ENCODE measurements around the gene APOO.

Gene APOO

GRCh38 chrX:23864742-23865326 is 42.9 kb downstream of the APOO start:
- TF ChIP-seq TCF12 (IDR thresholded peaks at IDR 0.05; ENCODE audit: low read depth): no peak
- no peak for TF ChIP-seq CEBPB (IDR thresholded peaks at IDR 0.05)
- TF ChIP-seq, protein P1, sequence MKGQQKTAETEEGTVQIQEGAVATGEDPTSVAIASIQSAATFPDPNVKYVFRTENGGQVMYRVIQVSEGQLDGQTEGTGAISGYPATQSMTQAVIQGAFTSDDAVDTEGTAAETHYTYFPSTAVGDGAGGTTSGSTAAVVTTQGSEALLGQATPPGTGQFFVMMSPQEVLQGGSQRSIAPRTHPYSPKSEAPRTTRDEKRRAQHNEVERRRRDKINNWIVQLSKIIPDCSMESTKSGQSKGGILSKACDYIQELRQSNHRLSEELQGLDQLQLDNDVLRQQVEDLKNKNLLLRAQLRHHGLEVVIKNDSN (IDR thresholded peaks at IDR 0.05): no peak
- TF ChIP-seq EP300 (IDR thresholded peaks at IDR 0.05; ENCODE audit: borderline replicate concordance): no peak
- no peak for TF ChIP-seq NFIC (IDR thresholded peaks at IDR 0.05)
- TF ChIP-seq FOXM1 (IDR thresholded peaks at IDR 0.05; ENCODE audit: borderline replicate concordance, low read depth): no peak
- TF ChIP-seq TEAD4 (IDR thresholded peaks at IDR 0.05): no peak
- TF ChIP-seq EGR1 (IDR thresholded peaks at IDR 0.05): no peak
- no peak for TF ChIP-seq TAF1 (IDR thresholded peaks at IDR 0.05; ENCODE audit: low read depth)

- TF ChIP-seq, protein P2, sequence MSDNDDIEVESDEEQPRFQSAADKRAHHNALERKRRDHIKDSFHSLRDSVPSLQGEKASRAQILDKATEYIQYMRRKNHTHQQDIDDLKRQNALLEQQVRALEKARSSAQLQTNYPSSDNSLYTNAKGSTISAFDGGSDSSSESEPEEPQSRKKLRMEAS (IDR thresholded peaks at IDR 0.05): no peak
- TF ChIP-seq ZBTB7A (IDR thresholded peaks at IDR 0.05; ENCODE audit: low read depth) (no peak), NFIC (IDR thresholded peaks at IDR 0.05) (no peak), TAF1 (IDR thresholded peaks at IDR 0.05; ENCODE audit: low read depth) (no peak), TCF12 (IDR thresholded peaks at IDR 0.05; ENCODE audit: low read depth) (no peak), FOXM1 (IDR thresholded peaks at IDR 0.05; ENCODE audit: borderline replicate concordance, low read depth) (no peak), EGR1 (IDR thresholded peaks at IDR 0.05) (no peak)
- TF ChIP-seq, protein P1 (IDR thresholded peaks at IDR 0.05): no peak
- TF ChIP-seq, protein P3, sequence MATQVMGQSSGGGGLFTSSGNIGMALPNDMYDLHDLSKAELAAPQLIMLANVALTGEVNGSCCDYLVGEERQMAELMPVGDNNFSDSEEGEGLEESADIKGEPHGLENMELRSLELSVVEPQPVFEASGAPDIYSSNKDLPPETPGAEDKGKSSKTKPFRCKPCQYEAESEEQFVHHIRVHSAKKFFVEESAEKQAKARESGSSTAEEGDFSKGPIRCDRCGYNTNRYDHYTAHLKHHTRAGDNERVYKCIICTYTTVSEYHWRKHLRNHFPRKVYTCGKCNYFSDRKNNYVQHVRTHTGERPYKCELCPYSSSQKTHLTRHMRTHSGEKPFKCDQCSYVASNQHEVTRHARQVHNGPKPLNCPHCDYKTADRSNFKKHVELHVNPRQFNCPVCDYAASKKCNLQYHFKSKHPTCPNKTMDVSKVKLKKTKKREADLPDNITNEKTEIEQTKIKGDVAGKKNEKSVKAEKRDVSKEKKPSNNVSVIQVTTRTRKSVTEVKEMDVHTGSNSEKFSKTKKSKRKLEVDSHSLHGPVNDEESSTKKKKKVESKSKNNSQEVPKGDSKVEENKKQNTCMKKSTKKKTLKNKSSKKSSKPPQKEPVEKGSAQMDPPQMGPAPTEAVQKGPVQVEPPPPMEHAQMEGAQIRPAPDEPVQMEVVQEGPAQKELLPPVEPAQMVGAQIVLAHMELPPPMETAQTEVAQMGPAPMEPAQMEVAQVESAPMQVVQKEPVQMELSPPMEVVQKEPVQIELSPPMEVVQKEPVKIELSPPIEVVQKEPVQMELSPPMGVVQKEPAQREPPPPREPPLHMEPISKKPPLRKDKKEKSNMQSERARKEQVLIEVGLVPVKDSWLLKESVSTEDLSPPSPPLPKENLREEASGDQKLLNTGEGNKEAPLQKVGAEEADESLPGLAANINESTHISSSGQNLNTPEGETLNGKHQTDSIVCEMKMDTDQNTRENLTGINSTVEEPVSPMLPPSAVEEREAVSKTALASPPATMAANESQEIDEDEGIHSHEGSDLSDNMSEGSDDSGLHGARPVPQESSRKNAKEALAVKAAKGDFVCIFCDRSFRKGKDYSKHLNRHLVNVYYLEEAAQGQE (IDR thresholded peaks at IDR 0.05; ENCODE audit: low read depth): no peak
These were observed 46.4 kb downstream of the APOO start for GRCh38 chrX:23861215-23861896.

DNA sequence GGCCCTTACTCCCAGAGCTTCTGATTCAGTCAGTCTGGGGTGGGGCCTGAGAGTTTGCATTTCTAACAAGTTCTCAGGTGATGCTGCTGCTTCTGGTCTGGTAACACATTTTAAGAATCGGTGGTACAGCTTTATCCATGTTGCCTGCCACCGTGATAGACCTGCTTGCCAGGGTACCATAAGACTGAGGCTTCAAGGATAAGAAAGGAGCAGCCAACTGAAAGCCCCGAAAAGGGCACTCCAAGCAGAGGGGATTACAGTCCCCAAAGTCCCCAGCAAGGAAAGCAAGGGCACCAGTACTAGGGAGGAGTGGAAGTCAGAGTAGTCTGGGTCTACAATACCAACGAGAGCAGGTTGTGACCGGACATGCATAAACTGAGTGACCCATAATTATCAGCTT is 49.8 kb downstream of the APOO start:
- TF ChIP-seq TEAD4 (IDR thresholded peaks at IDR 0.05) (no peak), ZBTB7A (IDR thresholded peaks at IDR 0.05; ENCODE audit: low read depth) (no peak), RAD21 (IDR thresholded peaks at IDR 0.05; ENCODE audit: low read depth) (no peak), YY1 (IDR thresholded peaks at IDR 0.05; ENCODE audit: low read depth) (no peak), TCF12 (IDR thresholded peaks at IDR 0.05; ENCODE audit: low read depth) (no peak), CREB1 (IDR thresholded peaks at IDR 0.05; ENCODE audit: low read depth) (no peak), TAF1 (IDR thresholded peaks at IDR 0.05; ENCODE audit: low read depth) (no peak), FOXM1 (IDR thresholded peaks at IDR 0.05; ENCODE audit: borderline replicate concordance, low read depth) (no peak), CEBPB (IDR thresholded peaks at IDR 0.05) (no peak), EP300 (IDR thresholded peaks at IDR 0.05; ENCODE audit: borderline replicate concordance) (no peak), EGR1 (IDR thresholded peaks at IDR 0.05) (no peak), NFIC (IDR thresholded peaks at IDR 0.05) (no peak)
- TF ChIP-seq, protein P3 (IDR thresholded peaks at IDR 0.05; ENCODE audit: low read depth): no peak
- TF ChIP-seq, protein P2 (IDR thresholded peaks at IDR 0.05): no peak
- TF ChIP-seq, protein P1 (IDR thresholded peaks at IDR 0.05): no peak

- TF ChIP-seq CREB1 (IDR thresholded peaks at IDR 0.05; ENCODE audit: low read depth) (no peak), CEBPB (IDR thresholded peaks at IDR 0.05) (no peak)
These were observed 50.4 kb downstream of the APOO start for GRCh38 chrX:23857363-23857762.

DNA sequence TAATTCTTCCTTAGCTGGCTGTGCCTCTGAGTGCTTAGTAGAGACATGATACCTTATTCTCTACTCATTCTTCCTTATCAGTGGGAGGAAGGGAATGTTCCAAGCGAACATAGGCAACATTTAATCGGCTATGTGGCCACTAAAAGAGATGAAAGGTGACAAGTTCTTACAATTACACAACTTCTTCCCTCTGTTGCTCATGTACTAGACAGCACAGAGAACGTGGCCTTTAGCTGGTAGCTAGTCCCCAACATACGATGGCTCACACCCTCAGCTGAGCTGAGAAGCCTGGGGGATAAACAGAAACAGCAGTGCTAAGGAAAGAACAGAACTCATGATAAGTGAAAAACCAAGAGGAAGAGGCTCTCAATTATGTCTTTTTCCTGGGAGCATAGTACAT is 52.2 kb downstream of the APOO start:
- TF ChIP-seq, protein P3 (IDR thresholded peaks at IDR 0.05; ENCODE audit: low read depth): no peak
- TF ChIP-seq TEAD4 (IDR thresholded peaks at IDR 0.05): no peak
